HG03442 (cell line): ENCODE results near the gene UFD1.

Source experiments
- ATAC-seq: cut with Tn5 transposase; IDR thresholded peaks from one replicate; pipeline ENCODE4 v1.9.1; 2021; ENCODE audit warnings: mild to moderate bottlenecking, moderate library complexity; ENCODE audit not compliant: unreplicated experiment

Gene UFD1

DNA sequence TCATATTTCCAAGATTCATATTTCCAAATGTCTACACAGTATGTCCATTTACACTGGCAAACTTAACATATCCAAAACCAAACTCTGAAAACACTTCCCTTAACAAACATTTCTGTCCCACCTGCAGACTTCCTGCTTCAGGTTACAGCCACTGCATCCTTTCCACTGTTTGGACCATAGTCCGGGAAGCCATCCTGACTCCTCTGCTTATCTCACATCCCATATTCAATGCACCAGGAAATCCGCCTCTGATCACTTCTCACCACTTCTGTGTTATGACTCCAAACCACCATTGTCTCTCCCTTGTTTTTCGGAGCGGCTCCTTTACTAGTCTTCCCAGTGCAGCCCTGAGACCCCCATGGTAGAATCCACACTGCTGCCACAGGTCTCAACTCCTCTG, 77.5 kb downstream of the UFD1 start:
- ATAC-seq = no peak

GRCh38 chr22:19400881-19401280, 78.1 kb downstream of the UFD1 start:
- ATAC-seq = no peak
